Astrocyte (in vitro differentiated cells and primary cell): ENCODE results near the gene STOM.

Experiments
- CTCF ChIP-seq: IDR thresholded peaks from 2 replicates; pipeline ENCODE4 v1.5.1; 2011; ENCODE audit warnings: low read depth, mild to moderate bottlenecking, inconsistent platforms, low read length, moderate library complexity; ENCODE audit not compliant: insufficient read depth
- EZH2 ChIP-seq: IDR thresholded peaks from 2 replicates; pipeline ENCODE4 v1.6.1; 2012; ENCODE audit warnings: mild to moderate bottlenecking, low read length, inconsistent platforms; ENCODE audit not compliant: insufficient read depth

GRCh38 chr9:121363622-121363961 lies 6.5 kb downstream of the STOM start:
- TF ChIP-seq CTCF (no peak), EZH2 (no peak)
